DLD1 (cell line): ENCODE data around the gene MSX2.

Experiments used
- in situ Hi-C: cut with HindIII; loops from 2 replicates; pipeline ENCODE4 v1.10.0; 2017; ENCODE audit warnings: low sequenced_read_pairs

MSX2 gene

GRCh38 chr5:174717826-174718455 is 6.4 kb upstream of the MSX2 start:
- in situ Hi-C loops: no loop called here

- in situ Hi-C loops: no loop called here
Observed at GRCh38 chr5:174718880-174719610, 5.3 kb upstream of the MSX2 start.

- in situ Hi-C loops: no loop called here
Observed at GRCh38 chr5:174719793-174720611, 4.4 kb upstream of the MSX2 start.

GRCh38 chr5:174720612-174721529 is 3.5 kb upstream of the MSX2 start:
- in situ Hi-C loops: no loop called here

- in situ Hi-C loops: no loop called here
Observed at GRCh38 chr5:174721530-174722432, 2.6 kb upstream of the MSX2 start.

- in situ Hi-C loops: no loop called here
Observed at GRCh38 chr5:174722500-174722899, 1.9 kb upstream of the MSX2 start.

GRCh38 chr5:174723315-174723978 is 935 bp upstream of the MSX2 start:
- in situ Hi-C loops: no loop called here

- in situ Hi-C loops: no loop called here
Observed at GRCh38 chr5:174723979-174724483, 351 bp upstream of the MSX2 start.

- in situ Hi-C loops: no loop called here
Observed at GRCh38 chr5:174725261-174725990, 1.0 kb downstream of the MSX2 start.

- in situ Hi-C loops: no loop called here
Observed at GRCh38 chr5:174725991-174726601, 1.7 kb downstream of the MSX2 start.

GRCh38 chr5:174726916-174727793 is 2.8 kb downstream of the MSX2 start:
- in situ Hi-C loops: no loop called here

GRCh38 chr5:174727794-174728680 is 3.7 kb downstream of the MSX2 start:
- in situ Hi-C loops: no loop called here

- in situ Hi-C loops: no loop called here
Observed at GRCh38 chr5:174729075-174729680, 4.8 kb downstream of the MSX2 start.

GRCh38 chr5:174731214-174732035 is 7.0 kb downstream of the MSX2 start:
- in situ Hi-C loops: no loop called here
